Spleen (tissue), 11 donors: ENCODE measurements around the gene LRTM2. TPM values are rescaled to one million over a fixed set of nuclear protein-coding genes. Genes with fewer than 3 reads are reported as not detected.

Experiments
- DNase-seq: peaks from one replicate; pipeline ENCODE4 v3.0.0-alpha.2; 2020
- H3K27ac ChIP-seq, 8 donors: fragments of 200-600 bp; sonication (generic) in 7 of 8; 1 replicate in 4 of 8; 2 replicates in 4 of 8; pipeline versions ENCODE4 v1.5.0 to v1.8.0; 2016 to 2021; ENCODE audit warnings: inconsistent platforms in 4 of 8, mild to moderate bottlenecking in 4 of 8, moderate library complexity in 1 of 8
- H3K27me3 ChIP-seq, 7 donors: fragments of 200-600 bp; sonication (generic) in 6 of 7; replicated peaks in 1 of 7; 1 replicate in 4 of 7; 2 replicates in 3 of 7; pipeline versions ENCODE4 v1.5.0 to v1.8.0; 2016 to 2021; ENCODE audit warnings: inconsistent platforms in 3 of 7, mild to moderate bottlenecking in 1 of 7
- H3K36me3 ChIP-seq, 6 donors: fragments of 200-600 bp; sonication (generic) in 5 of 6; 1 replicate in 4 of 6; 2 replicates in 2 of 6; pipeline versions ENCODE4 v1.5.0 to v1.8.0; 2016 to 2021; ENCODE audit warnings: inconsistent platforms in 2 of 6
- H3K4me1 ChIP-seq, 6 donors: fragments of 200-600 bp; sonication (generic) in 5 of 6; 1 replicate in 3 of 6; 2 replicates in 3 of 6; pipeline versions ENCODE4 v1.5.0 to v1.8.0; 2016 to 2021; ENCODE audit warnings: inconsistent platforms in 3 of 6
- H3K4me3 ChIP-seq, 8 donors: fragments of 200-600 bp; sonication (generic) in 7 of 8; 1 replicate in 4 of 8; 2 replicates in 4 of 8; pipeline versions ENCODE4 v1.5.0 to v1.8.0; 2016 to 2021; ENCODE audit warnings: inconsistent platforms in 4 of 8, mild to moderate bottlenecking in 4 of 8, moderate library complexity in 2 of 8
- H3K9me3 ChIP-seq, 8 donors: fragments of 200-600 bp; sonication (generic) in 7 of 8; 1 replicate in 4 of 8; 2 replicates in 4 of 8; pipeline versions ENCODE4 v1.5.0 to v1.8.0; 2016 to 2021; ENCODE audit warnings: inconsistent platforms in 4 of 8
- POLR2A ChIP-seq, 3 donors: fragments of 450-650 bp; IDR thresholded peaks; one replicate each; pipeline ENCODE4 v1.5.1; 2017; ENCODE audit warnings: antibody characterized with exemption in 3 of 3, mild to moderate bottlenecking in 1 of 3
- POLR2AphosphoS5 ChIP-seq, 3 donors: sonication (generic); formaldehyde crosslinking; IDR thresholded peaks; one replicate each; pipeline ENCODE4 v1.5.1; 2017; ENCODE audit warnings: antibody characterized with exemption in 3 of 3
- WGBS, 5 donors: extraction: QIAGEN DNeasy Blood & Tissue Kit in 3 of 5; methylation state at CpG; one replicate each; pipeline versions ENCODE4 v1.1.5 to v1.1.7; 2013 to 2018; 5-methylcytosine and 5-hydroxymethylcytosine counted together
- intact Hi-C: fragments of 100-400 bp; cut with DNase I; formaldehyde crosslinking; loops from one replicate; pipeline ENCODE4 v1.15.0; 2023; ENCODE audit warnings: low total_unique reads
- polyA plus RNA-seq, 3 donors: library from polyadenylated mRNA; stranded (reverse); fragments of 200-250 nt; gene quantifications; one replicate each; pipeline ENCODE4 v1.2.1, GENCODE V29; 2013
- total RNA-seq, 7 donors: library from RNA; depleted of rRNA in 3 of 7; stranded (reverse); fragments of >200 nt in 3 of 7; fragmentation: NEBNext Ultra II Directional in 4 of 7; extraction: Animal tissue kit (Norgen Biotek cat#: 25700) in 4 of 7; gene quantifications; one replicate each; pipeline versions ENCODE4 v1.1.0 to v1.2.1, GENCODE V29; 2016 to 2021
- TF ChIP-seq, protein P1 (sequence below), 11 experiments: fragments of 200-600 bp in 7 of 11; fragments of 450-650 bp in 4 of 11; sonication (generic) in 4 of 11; IDR thresholded peaks in 8 of 11; conservative IDR thresholded peaks in 3 of 11; 1 replicate in 7 of 11; 2 replicates in 4 of 11; pipeline versions ENCODE4 v1.4.0 to v1.8.0; 2016 to 2021; ENCODE audit warnings: antibody characterized with exemption in 11 of 11, inconsistent platforms in 4 of 11, mild to moderate bottlenecking in 1 of 11
- donor health status: healthy with polysubstance abuse.
- donor health status: DM: no; HTN: no; CAD: no; lungs with moderate emphysema.
- donor health status: DM: no; HTN: no; CAD: no.
- donor health status: Bipolar disorder and iron deficiency.
- donor health status: healthy.
- donor health status: DM: no; HTN: no; CAD: no.
- donor health status: DM: yes; HTN: yes; CAD: no.

The LRTM2 gene
- total and polyA plus RNA-seq, 10 donors, result 0.12 TPM; not detected in 9

GRCh38 chr12:1819050-1819449 is 1.3 kb upstream of the LRTM2 start:
- H3K27me3 ChIP-seq, result peaks cover 0 to 52% (median 30%) of the 10 kb centered on the region in 7 donors

GRCh38 chr12:1819571-1819970 is 794 bp upstream of the LRTM2 start:
- no peaks in the 10 kb centered on the region for H3K36me3 ChIP-seq
- H3K27me3 ChIP-seq, result peaks cover 0 to 56% (median 30%) of the 10 kb centered on the region in 7 donors
- no peak for DNase-seq
- H3K9me3 ChIP-seq, result no peaks in the 10 kb centered on the region
- intact Hi-C loops, result no loop called here
- no peak overlapping the region for H3K27ac ChIP-seq
- no peak overlapping the region for H3K4me3 ChIP-seq
- WGBS, 5 donors, result 54 to 64% (median 55%) methylated on average over 5 to 6 of the region's 6 CpGs
- H3K4me1 ChIP-seq, result peaks cover 0 to 15% (median under 1%) of the 10 kb centered on the region in 6 donors
- TF ChIP-seq, protein P1, sequence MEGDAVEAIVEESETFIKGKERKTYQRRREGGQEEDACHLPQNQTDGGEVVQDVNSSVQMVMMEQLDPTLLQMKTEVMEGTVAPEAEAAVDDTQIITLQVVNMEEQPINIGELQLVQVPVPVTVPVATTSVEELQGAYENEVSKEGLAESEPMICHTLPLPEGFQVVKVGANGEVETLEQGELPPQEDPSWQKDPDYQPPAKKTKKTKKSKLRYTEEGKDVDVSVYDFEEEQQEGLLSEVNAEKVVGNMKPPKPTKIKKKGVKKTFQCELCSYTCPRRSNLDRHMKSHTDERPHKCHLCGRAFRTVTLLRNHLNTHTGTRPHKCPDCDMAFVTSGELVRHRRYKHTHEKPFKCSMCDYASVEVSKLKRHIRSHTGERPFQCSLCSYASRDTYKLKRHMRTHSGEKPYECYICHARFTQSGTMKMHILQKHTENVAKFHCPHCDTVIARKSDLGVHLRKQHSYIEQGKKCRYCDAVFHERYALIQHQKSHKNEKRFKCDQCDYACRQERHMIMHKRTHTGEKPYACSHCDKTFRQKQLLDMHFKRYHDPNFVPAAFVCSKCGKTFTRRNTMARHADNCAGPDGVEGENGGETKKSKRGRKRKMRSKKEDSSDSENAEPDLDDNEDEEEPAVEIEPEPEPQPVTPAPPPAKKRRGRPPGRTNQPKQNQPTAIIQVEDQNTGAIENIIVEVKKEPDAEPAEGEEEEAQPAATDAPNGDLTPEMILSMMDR (IDR thresholded peaks at IDR 0.05 in 8 of 11, conservative IDR thresholded peaks at IDR 0.05 in 3 of 11), result no peak
- no peak for TF ChIP-seq POLR2AphosphoS5 (IDR thresholded peaks at IDR 0.05)
- TF ChIP-seq POLR2A (IDR thresholded peaks at IDR 0.05), result no peak

More at GRCh38 chr12:1819050-1819449, 1.3 kb upstream of the LRTM2 start:
- no peak overlapping the region for H3K27ac ChIP-seq
- DNase-seq, result no peak
- 60 to 78% (median 74%) methylated on average over 9 of the region's 9 CpGs for WGBS, 5 donors
- H3K4me1 ChIP-seq, result peaks cover 0 to 20% (median 3%) of the 10 kb centered on the region in 6 donors
- no peaks in the 10 kb centered on the region for H3K9me3 ChIP-seq
- TF ChIP-seq POLR2A (IDR thresholded peaks at IDR 0.05) (no peak), POLR2AphosphoS5 (IDR thresholded peaks at IDR 0.05) (no peak)
- TF ChIP-seq, protein P1 (IDR thresholded peaks at IDR 0.05 in 8 of 11, conservative IDR thresholded peaks at IDR 0.05 in 3 of 11), result no peak
- intact Hi-C loops, result no loop called here
- H3K36me3 ChIP-seq, result no peaks in the 10 kb centered on the region
- H3K4me3 ChIP-seq, result no peak overlapping the region

- Histone ChIP-seq H3K27ac (no peak overlapping the region), H3K36me3 (no peaks in the 10 kb centered on the region), H3K9me3 (no peaks in the 10 kb centered on the region), H3K27me3 (peaks cover 0 to 56% (median 30%) of the 10 kb centered on the region in 7 donors), H3K4me1 (peaks cover 0 to 13% (median 0%) of the 10 kb centered on the region in 6 donors), H3K4me3 (no peak overlapping the region)
- intact Hi-C loops, result no loop called here
- TF ChIP-seq, protein P1 (IDR thresholded peaks at IDR 0.05 in 8 of 11, conservative IDR thresholded peaks at IDR 0.05 in 3 of 11), result no peak
- 67 to 86% (median 78%) methylated on average over 11 of the region's 11 CpGs for WGBS, 5 donors
- DNase-seq, result no peak
These were observed 529 bp downstream of the LRTM2 start for GRCh38 chr12:1820896-1821291.

DNA sequence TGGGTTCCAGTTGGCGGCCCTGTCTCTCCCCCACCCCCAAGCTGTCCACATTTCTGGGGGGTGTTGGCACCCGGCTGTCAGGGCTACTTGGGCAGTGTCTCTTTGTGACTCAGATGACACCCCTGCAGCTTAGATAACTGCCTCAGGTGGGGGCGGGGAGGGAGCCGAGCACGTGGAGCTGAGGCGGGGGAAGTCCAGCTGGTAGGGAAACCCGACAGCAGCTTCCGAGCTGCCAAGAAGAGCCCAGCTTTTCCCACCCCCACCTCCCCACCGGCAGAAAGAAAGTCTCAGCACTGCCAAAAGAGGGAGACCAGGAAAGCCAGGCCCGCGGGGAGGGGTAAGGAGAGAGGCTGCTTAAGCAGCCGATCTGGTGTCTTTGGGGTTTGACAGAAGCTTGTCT is 1.4 kb downstream of the LRTM2 start:
- no peaks in the 10 kb centered on the region for H3K9me3 ChIP-seq
- TF ChIP-seq, protein P1 (IDR thresholded peaks at IDR 0.05 in 8 of 11, conservative IDR thresholded peaks at IDR 0.05 in 3 of 11), result no peak
- TF ChIP-seq POLR2A (IDR thresholded peaks at IDR 0.05) (no peak), POLR2AphosphoS5 (IDR thresholded peaks at IDR 0.05) (no peak)
- H3K27ac ChIP-seq, result no peak overlapping the region
- 34 to 47% (median 36%) methylated on average over 11 to 12 of the region's 12 CpGs for WGBS, 5 donors
- no peak overlapping the region for H3K4me3 ChIP-seq
- no peak for DNase-seq
- peaks cover 0 to 13% (median 0%) of the 10 kb centered on the region in 6 donors for H3K4me1 ChIP-seq
- peaks cover 0 to 63% (median 30%) of the 10 kb centered on the region in 7 donors for H3K27me3 ChIP-seq
- H3K36me3 ChIP-seq, result no peaks in the 10 kb centered on the region
- intact Hi-C loops, result no loop called here
